Peyer's patch (tissue), 4 donors: ENCODE data around the gene DLGAP1. TPM values are rescaled to one million over a fixed set of nuclear protein-coding genes. Genes with fewer than 3 reads are reported as not detected.

ENCODE experiments used
- DNase-seq, 3 donors: peaks; one replicate each; pipeline ENCODE4 v3.0.0-alpha.2; 2017 to 2019
- H3K27ac ChIP-seq, 4 donors: fragments of 200-600 bp; sonication (generic); one replicate each; pipeline ENCODE4 v1.5.1; 2016 to 2019
- H3K27me3 ChIP-seq, 2 donors: fragments of 200-600 bp; sonication (generic); one replicate each; pipeline ENCODE4 v1.5.1; 2019
- H3K36me3 ChIP-seq, 3 donors: fragments of 200-600 bp; sonication (generic); one replicate each; pipeline ENCODE4 v1.5.1; 2016 to 2019
- H3K4me1 ChIP-seq, 4 donors: fragments of 200-600 bp; sonication (generic); one replicate each; pipeline ENCODE4 v1.5.1; 2016 to 2019
- H3K4me3 ChIP-seq, 4 donors: fragments of 200-600 bp; sonication (generic); 1 replicate in 3 of 4; 2 replicates in 1 of 4; pipeline ENCODE4 v1.5.1; 2016 to 2019; ENCODE audit warnings: mild to moderate bottlenecking in 1 of 4
- H3K9me3 ChIP-seq, 4 donors: fragments of 200-600 bp; sonication (generic); one replicate each; pipeline ENCODE4 v1.5.1; 2016 to 2019; ENCODE audit warnings: mild to moderate bottlenecking in 1 of 4
- POLR2A ChIP-seq, 2 donors: fragments of 450-650 bp; IDR thresholded peaks; one replicate each; pipeline ENCODE4 v1.5.1; 2017; ENCODE audit warnings: antibody characterized with exemption in 2 of 2, mild to moderate bottlenecking in 2 of 2, moderate library complexity in 2 of 2
- total RNA-seq, 4 donors: library from RNA; depleted of rRNA; stranded (reverse); fragments of >200 nt; gene quantifications; one replicate each; pipeline ENCODE4 v1.1.0, GENCODE V29; 2016
- TF ChIP-seq, protein P1 (sequence below), 6 experiments: fragments of 450-650 bp in 4 of 6; fragments of 200-600 bp in 2 of 6; sonication (generic) in 1 of 6; IDR thresholded peaks; one replicate each; pipeline ENCODE4 v1.5.1; 2017 to 2019; ENCODE audit warnings: antibody characterized with exemption in 6 of 6, mild to moderate bottlenecking in 3 of 6, moderate library complexity in 1 of 6

The DLGAP1 gene
- total RNA-seq, 4 donors from 2014 or later: 0.53 to 4.1 (median 2.1) TPM

DNA sequence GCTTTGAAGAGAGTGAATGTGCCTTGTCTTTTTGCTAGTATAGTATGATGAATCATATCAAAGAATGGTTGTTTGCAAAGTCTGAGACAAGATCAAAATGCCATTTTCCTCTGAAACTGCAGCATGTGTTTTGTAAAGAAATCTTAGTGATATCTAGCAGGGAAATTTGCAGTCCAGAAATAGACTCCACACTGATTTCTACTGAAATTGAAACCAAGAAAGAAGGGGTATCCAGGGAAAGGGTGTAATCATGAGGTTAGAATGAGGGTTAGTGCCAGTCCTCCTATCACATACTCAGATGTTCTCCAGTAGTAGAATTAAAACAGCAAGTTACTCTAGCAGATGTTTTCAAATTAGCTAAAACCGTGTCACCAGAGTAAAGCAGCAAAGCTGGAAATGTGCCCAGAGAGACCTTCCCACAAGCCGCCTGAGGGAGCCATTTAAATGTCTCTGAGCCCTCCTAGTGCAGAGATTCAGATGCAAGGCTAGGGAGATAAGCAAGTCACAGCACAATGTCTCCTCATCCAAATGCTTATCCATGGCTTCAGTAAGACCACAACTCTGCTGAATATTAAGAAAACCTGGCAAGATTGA, 4.9 kb downstream of the DLGAP1 start:
- no peak overlapping the region for H3K27ac ChIP-seq
- H3K36me3 ChIP-seq: no peaks in the 10 kb centered on the region
- H3K4me1 ChIP-seq: no peaks in the 10 kb centered on the region
- H3K4me3 ChIP-seq: no peak overlapping the region
- TF ChIP-seq, protein P1, sequence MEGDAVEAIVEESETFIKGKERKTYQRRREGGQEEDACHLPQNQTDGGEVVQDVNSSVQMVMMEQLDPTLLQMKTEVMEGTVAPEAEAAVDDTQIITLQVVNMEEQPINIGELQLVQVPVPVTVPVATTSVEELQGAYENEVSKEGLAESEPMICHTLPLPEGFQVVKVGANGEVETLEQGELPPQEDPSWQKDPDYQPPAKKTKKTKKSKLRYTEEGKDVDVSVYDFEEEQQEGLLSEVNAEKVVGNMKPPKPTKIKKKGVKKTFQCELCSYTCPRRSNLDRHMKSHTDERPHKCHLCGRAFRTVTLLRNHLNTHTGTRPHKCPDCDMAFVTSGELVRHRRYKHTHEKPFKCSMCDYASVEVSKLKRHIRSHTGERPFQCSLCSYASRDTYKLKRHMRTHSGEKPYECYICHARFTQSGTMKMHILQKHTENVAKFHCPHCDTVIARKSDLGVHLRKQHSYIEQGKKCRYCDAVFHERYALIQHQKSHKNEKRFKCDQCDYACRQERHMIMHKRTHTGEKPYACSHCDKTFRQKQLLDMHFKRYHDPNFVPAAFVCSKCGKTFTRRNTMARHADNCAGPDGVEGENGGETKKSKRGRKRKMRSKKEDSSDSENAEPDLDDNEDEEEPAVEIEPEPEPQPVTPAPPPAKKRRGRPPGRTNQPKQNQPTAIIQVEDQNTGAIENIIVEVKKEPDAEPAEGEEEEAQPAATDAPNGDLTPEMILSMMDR (IDR thresholded peaks at IDR 0.05): no peak
- TF ChIP-seq POLR2A (IDR thresholded peaks at IDR 0.05): no peak
- H3K27me3 ChIP-seq: peaks cover 0 to 15% of the 10 kb centered on the region in 2 donors
- DNase-seq: no peak
- peaks cover 0 to 6% (median 0%) of the 10 kb centered on the region in 4 donors for H3K9me3 ChIP-seq

DNA sequence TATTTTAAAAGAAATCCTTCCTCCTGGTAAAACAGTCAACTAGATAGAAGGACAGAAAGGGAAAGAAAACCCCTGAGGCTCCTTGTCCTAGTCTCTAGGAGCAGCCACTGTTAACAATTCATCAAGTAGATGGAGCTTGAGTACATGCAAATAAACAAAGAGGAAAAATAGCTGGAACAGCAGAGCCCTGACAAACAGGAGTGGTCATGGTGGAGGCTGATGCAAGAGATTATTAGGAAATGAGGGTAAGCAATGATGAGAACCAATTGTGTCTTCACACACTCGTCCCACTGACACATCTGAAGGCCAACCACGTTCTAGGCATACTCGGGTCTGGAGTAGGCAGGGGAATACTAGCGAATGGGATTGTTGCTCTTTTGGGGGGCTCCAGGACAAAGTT, 9.2 kb downstream of the DLGAP1 start:
- no peaks in the 10 kb centered on the region for H3K27me3 ChIP-seq
- H3K36me3 ChIP-seq: no peaks in the 10 kb centered on the region
- no peak overlapping the region for H3K27ac ChIP-seq
- DNase-seq: no peak
- TF ChIP-seq, protein P1 (IDR thresholded peaks at IDR 0.05): no peak
- no peak for TF ChIP-seq POLR2A (IDR thresholded peaks at IDR 0.05)
- no peaks in the 10 kb centered on the region for H3K9me3 ChIP-seq
- no peak overlapping the region for H3K4me3 ChIP-seq
- no peaks in the 10 kb centered on the region for H3K4me1 ChIP-seq

- H3K4me1 ChIP-seq: no peaks in the 10 kb centered on the region
- no peaks in the 10 kb centered on the region for H3K36me3 ChIP-seq
- TF ChIP-seq POLR2A (IDR thresholded peaks at IDR 0.05): no peak
- TF ChIP-seq, protein P1 (IDR thresholded peaks at IDR 0.05): no peak
- no peaks in the 10 kb centered on the region for H3K27me3 ChIP-seq
- H3K27ac ChIP-seq: no peak overlapping the region
- H3K9me3 ChIP-seq: no peaks in the 10 kb centered on the region
- H3K4me3 ChIP-seq: no peak overlapping the region
- no peak for DNase-seq
These were observed 10.8 kb downstream of the DLGAP1 start for GRCh38 chr18:4444306-4444705.

GRCh38 chr18:4441098-4441497, 14.0 kb downstream of the DLGAP1 start:
- DNase-seq: no peak
- no peak for TF ChIP-seq POLR2A (IDR thresholded peaks at IDR 0.05)
- H3K27ac ChIP-seq: no peak overlapping the region

DNA sequence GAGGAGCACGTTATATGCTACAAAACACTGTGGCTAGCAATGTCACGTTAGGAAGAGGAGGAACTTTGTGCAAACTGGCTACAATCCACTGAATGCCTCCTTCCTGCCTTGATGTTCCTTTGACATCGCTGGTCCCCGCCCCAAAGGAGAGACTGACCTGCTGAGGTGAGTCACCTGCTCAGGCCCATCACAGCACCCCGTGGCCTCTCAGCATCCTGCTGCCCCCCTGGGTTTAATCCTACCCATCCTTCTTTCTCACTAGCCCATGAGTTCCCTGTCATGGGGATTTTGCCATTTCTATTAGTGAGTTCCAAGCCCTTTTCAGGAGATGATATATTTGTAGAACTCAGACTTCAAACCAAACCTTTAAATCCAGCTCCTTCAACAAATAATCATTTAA, 16.2 kb downstream of the DLGAP1 start:
- Histone ChIP-seq H3K27ac (no peak overlapping the region), H3K4me3 (no peak overlapping the region), H3K4me1 (no peaks in the 10 kb centered on the region), H3K27me3 (no peaks in the 10 kb centered on the region), H3K9me3 (no peaks in the 10 kb centered on the region), H3K36me3 (no peaks in the 10 kb centered on the region)
- TF ChIP-seq, protein P1 (IDR thresholded peaks at IDR 0.05): no peak
- TF ChIP-seq POLR2A (IDR thresholded peaks at IDR 0.05): no peak
- no peak for DNase-seq

More at GRCh38 chr18:4441098-4441497, 14.0 kb downstream of the DLGAP1 start:
- Histone ChIP-seq H3K4me1 (no peaks in the 10 kb centered on the region), H3K9me3 (no peaks in the 10 kb centered on the region), H3K27me3 (no peaks in the 10 kb centered on the region), H3K4me3 (no peak overlapping the region), H3K36me3 (no peaks in the 10 kb centered on the region)

DNA sequence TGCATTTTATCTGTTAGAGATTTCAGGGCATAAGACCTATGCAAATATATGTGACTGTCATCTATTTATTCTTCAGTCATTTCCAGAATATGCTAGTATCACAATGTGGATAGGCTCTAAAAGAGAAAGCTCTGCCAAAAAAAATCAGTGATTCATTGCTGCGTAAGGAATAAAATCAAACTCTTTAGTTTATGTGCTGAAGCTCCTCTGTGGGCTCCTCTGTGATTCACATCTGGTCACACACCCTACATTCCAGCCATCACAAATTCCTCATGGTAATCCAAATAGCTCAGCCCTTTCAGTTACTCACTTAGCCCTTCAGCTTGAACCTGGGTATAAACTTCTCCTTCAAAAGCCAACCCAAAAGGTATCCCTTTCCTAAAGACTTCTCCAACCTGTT, 21.4 kb downstream of the DLGAP1 start:
- H3K27me3 ChIP-seq: no peaks in the 10 kb centered on the region
- no peaks in the 10 kb centered on the region for H3K4me1 ChIP-seq
- H3K36me3 ChIP-seq: no peaks in the 10 kb centered on the region
- no peaks in the 10 kb centered on the region for H3K9me3 ChIP-seq
- DNase-seq: no peak
- no peak for TF ChIP-seq POLR2A (IDR thresholded peaks at IDR 0.05)
- TF ChIP-seq, protein P1 (IDR thresholded peaks at IDR 0.05): no peak
- H3K27ac ChIP-seq: no peak overlapping the region
- no peak overlapping the region for H3K4me3 ChIP-seq
